Smooth muscle cell (in vitro differentiated cells): ENCODE measurements around the gene RAMACL. TPM values are rescaled to one million over a fixed set of nuclear protein-coding genes. Genes with fewer than 3 reads are reported as not detected.

Source experiments
- DNase-seq: peaks from one replicate; lab custom pipeline; 2025; ENCODE audit not compliant: unreplicated experiment; lab: John Stamatoyannopoulos, UW
- H2AFZ ChIP-seq: fragments of 200-600 bp; sonication (generic); 2 replicates; pipeline ENCODE4 v1.6.0; 2016; ENCODE audit warnings: antibody characterized with exemption, low read depth, mild to moderate bottlenecking
- H3F3A ChIP-seq: fragments of 200-600 bp; sonication (generic); 2 replicates; pipeline ENCODE4 v1.6.0; 2017; ENCODE audit warnings: antibody characterized with exemption, low read depth
- H3K27ac ChIP-seq: fragments of 200-600 bp; sonication (generic); 2 replicates; pipeline ENCODE4 v1.5.1; 2016; ENCODE audit warnings: low read depth, mild to moderate bottlenecking
- H3K27me3 ChIP-seq: fragments of 200-600 bp; sonication (generic); 2 replicates; pipeline ENCODE4 v1.6.1; 2016; ENCODE audit warnings: low read depth, mild to moderate bottlenecking
- H3K36me3 ChIP-seq: fragments of 200-600 bp; sonication (generic); 2 replicates; pipeline ENCODE4 v1.5.1; 2016; ENCODE audit warnings: low read depth
- H3K4me1 ChIP-seq: fragments of 200-600 bp; sonication (generic); 2 replicates; pipeline ENCODE4 v1.5.1; 2016; ENCODE audit warnings: low read depth
- H3K4me2 ChIP-seq: fragments of 200-600 bp; sonication (generic); 2 replicates; pipeline ENCODE4 v1.6.0; 2016; ENCODE audit warnings: mild to moderate bottlenecking
- H3K4me3 ChIP-seq: fragments of 200-600 bp; sonication (generic); 2 replicates; pipeline ENCODE4 v1.5.1; 2016; ENCODE audit warnings: mild to moderate bottlenecking
- H3K79me2 ChIP-seq: fragments of 200-600 bp; sonication (generic); 2 replicates; pipeline ENCODE4 v1.6.0; 2016; ENCODE audit warnings: low read depth, mild to moderate bottlenecking
- H3K9ac ChIP-seq: fragments of 200-600 bp; sonication (generic); 2 replicates; pipeline ENCODE4 v1.6.0; 2016; ENCODE audit warnings: low read depth
- H3K9me3 ChIP-seq: fragments of 200-600 bp; sonication (generic); replicated peaks from 2 replicates; pipeline ENCODE4 v1.5.1; 2016; ENCODE audit warnings: low read depth
- H4K20me1 ChIP-seq: fragments of 200-600 bp; sonication (generic); 2 replicates; pipeline ENCODE4 v1.6.0; 2016; ENCODE audit warnings: low read depth
- CTCF ChIP-seq: fragments of 200-600 bp; sonication (generic); IDR thresholded peaks from 2 replicates; pipeline ENCODE4 v1.5.1; 2017; ENCODE audit warnings: borderline replicate concordance, mild to moderate bottlenecking, antibody characterized with exemption; ENCODE audit not compliant: insufficient read depth, poor library complexity, severe bottlenecking
- WGBS: methylation state at CpG from one replicate; pipeline ENCODE4 v1.1.7; 2016; ENCODE audit warnings: low lambda C conversion rate; 5-methylcytosine and 5-hydroxymethylcytosine counted together
- polyA plus RNA-seq: library from polyadenylated mRNA; unstranded; fragments of >200 nt; fragmentation: Nextera tagmentation; extraction: Ambion mirVana; gene quantifications from 2 replicates; pipeline ENCODE4 v1.2.1, GENCODE V29; 2016
- total RNA-seq: library from RNA; depleted of rRNA; stranded (reverse); fragments of >200 nt; gene quantifications from 2 replicates; pipeline ENCODE4 v1.2.3, GENCODE V29; 2014

The RAMACL gene
- total and polyA plus RNA-seq, 2 experiments from 2014 or later: 0.13 to 0.14 TPM

DNA sequence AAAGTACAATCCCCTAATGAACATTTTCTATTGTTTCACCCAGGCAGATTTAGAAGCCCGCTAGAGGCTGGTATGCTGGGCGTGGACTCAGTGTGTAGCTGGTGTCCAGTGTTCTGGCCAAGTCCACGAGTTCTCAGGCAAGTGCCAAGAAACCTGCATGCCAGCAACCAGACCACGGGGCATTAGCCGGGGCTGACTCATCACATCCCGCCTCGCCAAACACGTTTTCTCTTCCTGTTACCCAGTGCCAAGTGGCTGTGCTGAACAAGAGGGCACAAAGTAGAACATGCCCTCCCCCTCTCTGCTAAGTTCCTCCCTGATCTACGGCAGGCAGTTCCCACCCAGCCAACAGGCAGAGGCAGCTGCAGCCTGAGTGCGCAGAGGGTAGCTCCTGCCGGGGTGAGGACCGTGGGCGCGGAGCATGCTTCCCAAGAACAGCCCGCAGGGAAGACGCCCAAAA is 29.6 kb downstream of the RAMACL start:
- Histone ChIP-seq H3K4me2 (no peak overlapping the region), H2AFZ (no peak overlapping the region), H3K27ac (no peak overlapping the region), H3K4me1 (peaks cover 10% of the 10 kb centered on the region), H3K4me3 (no peak overlapping the region), H3K27me3 (no peaks in the 10 kb centered on the region), H3K79me2 (no peaks in the 10 kb centered on the region), H3K9me3 (no peaks in the 10 kb centered on the region), H3K9ac (no peak overlapping the region), H3K36me3 (no peaks in the 10 kb centered on the region), H4K20me1 (peaks cover 6% of the 10 kb centered on the region), H3F3A (no peaks in the 10 kb centered on the region)
- WGBS: 90% methylated on average over 16 of the region's 16 CpGs
- TF ChIP-seq CTCF: no peak
- DNase-seq: no peak

DNA sequence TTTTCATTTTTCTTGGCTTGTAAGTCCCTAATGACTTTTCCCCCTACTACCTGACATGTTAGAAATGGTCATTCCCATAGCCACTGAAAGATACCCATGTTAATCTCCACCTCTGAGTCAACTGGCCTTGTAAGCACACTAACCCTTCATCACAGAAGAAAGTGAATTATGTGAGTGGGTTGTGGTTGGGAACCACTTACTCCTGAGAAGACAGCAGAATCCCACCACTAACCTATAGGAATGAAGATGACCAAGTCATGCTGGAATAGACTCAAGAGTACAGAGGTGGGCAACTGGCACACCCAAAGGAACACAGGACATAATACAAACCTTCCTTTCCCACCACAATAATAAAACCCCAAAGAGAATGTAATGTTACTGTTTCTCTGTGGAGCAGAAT is 30.1 kb downstream of the RAMACL start:
- peaks cover 6% of the 10 kb centered on the region for H4K20me1 ChIP-seq
- no peaks in the 10 kb centered on the region for H3K27me3 ChIP-seq
- no peaks in the 10 kb centered on the region for H3K9me3 ChIP-seq
- H3K79me2 ChIP-seq: no peaks in the 10 kb centered on the region
- H3K4me3 ChIP-seq: no peak overlapping the region
- H3K9ac ChIP-seq: no peak overlapping the region
- no peak overlapping the region for H2AFZ ChIP-seq
- no peak for DNase-seq
- no peak for TF ChIP-seq CTCF
- no peaks in the 10 kb centered on the region for H3K36me3 ChIP-seq
- H3K27ac ChIP-seq: no peak overlapping the region
- no peak overlapping the region for H3K4me2 ChIP-seq
- peaks cover 16% of the 10 kb centered on the region for H3K4me1 ChIP-seq
- H3F3A ChIP-seq: no peaks in the 10 kb centered on the region

DNA sequence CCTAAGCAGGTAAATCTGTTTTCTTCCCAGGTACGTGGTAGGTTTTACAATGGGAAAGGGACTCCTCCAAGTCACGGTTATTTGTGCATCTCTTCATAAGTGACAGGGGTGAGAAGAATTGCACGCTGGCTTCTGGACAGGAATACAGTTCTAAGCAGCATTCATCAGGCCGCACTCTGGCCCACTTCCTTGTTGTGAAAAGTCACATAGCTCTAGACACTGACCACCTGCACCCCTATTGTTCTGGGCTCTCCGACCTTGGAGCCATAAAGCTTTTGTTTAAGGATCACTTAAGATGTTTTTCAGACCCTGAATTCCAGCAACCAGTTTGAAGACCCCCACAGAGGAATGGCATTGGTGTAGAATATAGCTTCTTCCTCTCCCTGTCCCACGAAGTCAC is 31.4 kb downstream of the RAMACL start:
- H3K4me2 ChIP-seq: no peak overlapping the region
- no peaks in the 10 kb centered on the region for H3K9me3 ChIP-seq
- 94% methylated on average over 6 of the region's 6 CpGs for WGBS
- peaks cover 16% of the 10 kb centered on the region for H3K4me1 ChIP-seq
- no peaks in the 10 kb centered on the region for H3F3A ChIP-seq
- no peak for TF ChIP-seq CTCF
- no peak overlapping the region for H2AFZ ChIP-seq
- H4K20me1 ChIP-seq: peaks cover 6% of the 10 kb centered on the region
- no peak overlapping the region for H3K27ac ChIP-seq
- H3K79me2 ChIP-seq: no peaks in the 10 kb centered on the region
- H3K36me3 ChIP-seq: no peaks in the 10 kb centered on the region
- H3K4me3 ChIP-seq: no peak overlapping the region
- H3K9ac ChIP-seq: no peak overlapping the region
- H3K27me3 ChIP-seq: no peaks in the 10 kb centered on the region
- DNase-seq: no peak

GRCh38 chr6:166554316-166554715 is 32.2 kb downstream of the RAMACL start:
- Histone ChIP-seq H3K27me3 (no peaks in the 10 kb centered on the region), H2AFZ (no peak overlapping the region), H3K9me3 (no peaks in the 10 kb centered on the region), H3K36me3 (no peaks in the 10 kb centered on the region), H3K4me3 (no peak overlapping the region), H3K9ac (no peak overlapping the region), H3K27ac (no peak overlapping the region), H4K20me1 (peaks cover 6% of the 10 kb centered on the region), H3K4me1 (peaks cover 16% of the 10 kb centered on the region), H3F3A (no peaks in the 10 kb centered on the region), H3K4me2 (no peak overlapping the region), H3K79me2 (no peaks in the 10 kb centered on the region)
- 90% methylated on average over 8 of the region's 8 CpGs for WGBS
- no peak for TF ChIP-seq CTCF
- no peak for DNase-seq
